Activated T-cell treated with anti-CD3 and anti-CD28 coated beads, Interleukin-2, amount 50 U/mL, for 4 hours (primary cell): ENCODE results near the gene GLIS1. TPM values are rescaled to one million over a fixed set of nuclear protein-coding genes. Genes with fewer than 3 reads are reported as not detected.

Experiments used
- ATAC-seq, 2 donors: fragments of 200-7000 bp; cut with Tn5 transposase; one replicate each; pipeline ENCODE4 v1.10.0; 2021
- DNase-seq: peaks from one replicate; pipeline ENCODE4 v3.0.0-alpha.2; 2020
- H3K27me3 Mint-ChIP-seq: one replicate; pipeline ENCODE4 v1.8.0; 2021; ENCODE audit warnings: low read depth, mixed read lengths
- H3K36me3 Mint-ChIP-seq: one replicate; pipeline ENCODE4 v1.8.0; 2022; ENCODE audit warnings: mixed read lengths; ENCODE audit not compliant: insufficient read depth
- H3K4me1 Mint-ChIP-seq: one replicate; pipeline ENCODE4 v1.8.0; 2021; ENCODE audit warnings: low read depth, mixed read lengths
- H3K4me3 Mint-ChIP-seq: one replicate; pipeline ENCODE4 v1.8.0; 2021; ENCODE audit warnings: mild to moderate bottlenecking, moderate library complexity, mixed read lengths
- H3K9me3 Mint-ChIP-seq: one replicate; pipeline ENCODE4 v1.8.0; 2021; ENCODE audit warnings: mixed read lengths
- total RNA-seq, 3 donors: library from RNA; stranded (reverse); gene quantifications; one replicate each; pipeline ENCODE4 v1.2.1, GENCODE V29; 2021

Gene GLIS1
- total RNA-seq, 3 donors from 2014 or later = not detected

GRCh38 chr1:53718443-53718842 lies 20.5 kb downstream of the GLIS1 start:
- Mint-ChIP-seq H3K4me3 (no peak overlapping the region), H3K9me3 (no peaks in the 10 kb centered on the region), H3K4me1 (no peaks in the 10 kb centered on the region), H3K27me3 (peaks cover 5% of the 10 kb centered on the region), H3K36me3 (no peaks in the 10 kb centered on the region)
- ATAC-seq (no peak), DNase-seq (no peak)

GRCh38 chr1:53717025-53717804 lies 21.7 kb downstream of the GLIS1 start:
- H3K4me1 Mint-ChIP-seq = no peaks in the 10 kb centered on the region
- peaks cover 5% of the 10 kb centered on the region for H3K27me3 Mint-ChIP-seq
- ATAC-seq = no peak

GRCh38 chr1:53716150-53716549 lies 22.8 kb downstream of the GLIS1 start:
- peaks cover 5% of the 10 kb centered on the region for H3K27me3 Mint-ChIP-seq
- no peak overlapping the region for H3K4me3 Mint-ChIP-seq
- ATAC-seq (no peak), DNase-seq (no peak)
- H3K4me1 Mint-ChIP-seq = no peaks in the 10 kb centered on the region
- no peaks in the 10 kb centered on the region for H3K36me3 Mint-ChIP-seq
- H3K9me3 Mint-ChIP-seq = no peaks in the 10 kb centered on the region

More at GRCh38 chr1:53717025-53717804, 21.7 kb downstream of the GLIS1 start:
- no peak overlapping the region for H3K4me3 Mint-ChIP-seq
- H3K9me3 Mint-ChIP-seq = no peaks in the 10 kb centered on the region
- no peak for DNase-seq
- no peaks in the 10 kb centered on the region for H3K36me3 Mint-ChIP-seq

GRCh38 chr1:53715478-53715877 lies 23.5 kb downstream of the GLIS1 start:
- Mint-ChIP-seq H3K27me3 (peaks cover 5% of the 10 kb centered on the region), H3K9me3 (no peaks in the 10 kb centered on the region)
- ATAC-seq = no peak

GRCh38 chr1:53712276-53712675 lies 26.7 kb downstream of the GLIS1 start:
- Mint-ChIP-seq H3K4me1 (no peaks in the 10 kb centered on the region), H3K27me3 (no peaks in the 10 kb centered on the region)
- ATAC-seq = no peak

More at GRCh38 chr1:53715478-53715877, 23.5 kb downstream of the GLIS1 start:
- no peaks in the 10 kb centered on the region for H3K4me1 Mint-ChIP-seq
- no peak for DNase-seq
- H3K4me3 Mint-ChIP-seq = no peak overlapping the region
- no peaks in the 10 kb centered on the region for H3K36me3 Mint-ChIP-seq

GRCh38 chr1:53710584-53710983 lies 28.4 kb downstream of the GLIS1 start:
- no peak overlapping the region for H3K4me3 Mint-ChIP-seq
- H3K4me1 Mint-ChIP-seq = no peaks in the 10 kb centered on the region
- ATAC-seq (no peak), DNase-seq (no peak)
- H3K9me3 Mint-ChIP-seq = no peaks in the 10 kb centered on the region
- no peaks in the 10 kb centered on the region for H3K36me3 Mint-ChIP-seq
- no peaks in the 10 kb centered on the region for H3K27me3 Mint-ChIP-seq

More at GRCh38 chr1:53712276-53712675, 26.7 kb downstream of the GLIS1 start:
- Mint-ChIP-seq H3K9me3 (no peaks in the 10 kb centered on the region), H3K4me3 (no peak overlapping the region), H3K36me3 (no peaks in the 10 kb centered on the region)
- no peak for DNase-seq

- no peak overlapping the region for H3K4me3 Mint-ChIP-seq
- no peaks in the 10 kb centered on the region for H3K9me3 Mint-ChIP-seq
- no peaks in the 10 kb centered on the region for H3K36me3 Mint-ChIP-seq
- DNase-seq = no peak
- H3K27me3 Mint-ChIP-seq = no peaks in the 10 kb centered on the region
- H3K4me1 Mint-ChIP-seq = no peaks in the 10 kb centered on the region
- ATAC-seq = no peak
Observed at GRCh38 chr1:53708687-53709086, 30.3 kb downstream of the GLIS1 start.

GRCh38 chr1:53706356-53706755 lies 32.6 kb downstream of the GLIS1 start:
- no peak for ATAC-seq
- Mint-ChIP-seq H3K9me3 (no peaks in the 10 kb centered on the region), H3K36me3 (no peaks in the 10 kb centered on the region), H3K4me1 (no peaks in the 10 kb centered on the region), H3K27me3 (no peaks in the 10 kb centered on the region), H3K4me3 (no peak overlapping the region)
- no peak for DNase-seq

- no peaks in the 10 kb centered on the region for H3K36me3 Mint-ChIP-seq
- no peak overlapping the region for H3K4me3 Mint-ChIP-seq
- H3K4me1 Mint-ChIP-seq = no peaks in the 10 kb centered on the region
- H3K27me3 Mint-ChIP-seq = peaks cover 2% of the 10 kb centered on the region
- DNase-seq (no peak), ATAC-seq (no peak)
- no peaks in the 10 kb centered on the region for H3K9me3 Mint-ChIP-seq
Observed at GRCh38 chr1:53705446-53706096, 33.4 kb downstream of the GLIS1 start.

GRCh38 chr1:53704804-53705445 lies 34.0 kb downstream of the GLIS1 start:
- Mint-ChIP-seq H3K9me3 (no peaks in the 10 kb centered on the region), H3K4me1 (no peaks in the 10 kb centered on the region), H3K4me3 (no peak overlapping the region), H3K27me3 (peaks cover 3% of the 10 kb centered on the region), H3K36me3 (no peaks in the 10 kb centered on the region)
- ATAC-seq (no peak), DNase-seq (no peak)

- Mint-ChIP-seq H3K4me1 (no peaks in the 10 kb centered on the region), H3K27me3 (peaks cover 3% of the 10 kb centered on the region), H3K4me3 (no peak overlapping the region), H3K36me3 (no peaks in the 10 kb centered on the region), H3K9me3 (no peaks in the 10 kb centered on the region)
- ATAC-seq = no peak
- no peak for DNase-seq
Observed at GRCh38 chr1:53704304-53704703, 34.7 kb downstream of the GLIS1 start.

- Mint-ChIP-seq H3K9me3 (no peaks in the 10 kb centered on the region), H3K4me1 (no peaks in the 10 kb centered on the region), H3K36me3 (no peaks in the 10 kb centered on the region), H3K4me3 (no peak overlapping the region), H3K27me3 (peaks cover 3% of the 10 kb centered on the region)
- no peak for DNase-seq
- ATAC-seq = no peak
Observed at GRCh38 chr1:53703174-53703573, 35.8 kb downstream of the GLIS1 start.

- H3K9me3 Mint-ChIP-seq = no peaks in the 10 kb centered on the region
- H3K4me3 Mint-ChIP-seq = no peak overlapping the region
- DNase-seq (no peak), ATAC-seq (no peak)
- H3K36me3 Mint-ChIP-seq = no peaks in the 10 kb centered on the region
- no peaks in the 10 kb centered on the region for H3K4me1 Mint-ChIP-seq
- peaks cover 3% of the 10 kb centered on the region for H3K27me3 Mint-ChIP-seq
Observed at GRCh38 chr1:53702341-53702740, 36.6 kb downstream of the GLIS1 start.

- Mint-ChIP-seq H3K36me3 (no peaks in the 10 kb centered on the region), H3K4me3 (no peak overlapping the region), H3K27me3 (peaks cover 3% of the 10 kb centered on the region), H3K9me3 (no peaks in the 10 kb centered on the region), H3K4me1 (no peaks in the 10 kb centered on the region)
- ATAC-seq (no peak), DNase-seq (no peak)
Observed at GRCh38 chr1:53700776-53701175, 38.2 kb downstream of the GLIS1 start.

- H3K36me3 Mint-ChIP-seq = no peaks in the 10 kb centered on the region
- no peak overlapping the region for H3K4me3 Mint-ChIP-seq
- H3K4me1 Mint-ChIP-seq = no peaks in the 10 kb centered on the region
- H3K27me3 Mint-ChIP-seq = peaks cover 3% of the 10 kb centered on the region
- ATAC-seq (no peak), DNase-seq (no peak)
- no peaks in the 10 kb centered on the region for H3K9me3 Mint-ChIP-seq
Observed at GRCh38 chr1:53699981-53700380, 39.0 kb downstream of the GLIS1 start.
